GM18870 (cell line): Measurements from ENCODE around the gene ZNF789.
"Not testable (repeated sequence)": the region's sequence is repeated elsewhere in the genome, so short reads cannot be mapped to it uniquely, and the experiment has no call there.

ENCODE experiments used
- ATAC-seq: cut with Tn5 transposase; IDR thresholded peaks from one replicate; pipeline ENCODE4 v1.9.1; 2021; ENCODE audit warnings: moderate library complexity; ENCODE audit not compliant: unreplicated experiment

Gene ZNF789

DNA sequence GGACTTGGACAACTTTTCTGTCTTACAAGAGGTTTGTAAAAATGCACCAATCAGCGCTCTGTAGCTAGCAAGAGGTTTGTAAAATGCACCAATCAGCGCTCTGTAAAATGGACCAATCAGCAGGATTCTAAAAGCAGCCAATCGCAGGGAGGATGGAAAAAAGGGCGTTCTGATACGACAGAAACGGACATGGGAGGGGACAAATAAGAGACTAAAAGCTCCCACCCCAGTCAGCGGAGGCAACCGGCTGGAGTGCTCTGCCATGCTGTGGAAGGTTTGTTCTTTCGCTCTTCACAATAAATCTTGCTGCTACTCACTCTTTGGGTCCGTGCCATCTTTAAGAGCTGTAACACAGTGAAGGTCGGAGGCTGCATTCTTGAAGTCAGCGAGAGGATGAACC is 28.5 kb downstream of the ZNF789 start:
- ATAC-seq, result not testable (repeated sequence)

DNA sequence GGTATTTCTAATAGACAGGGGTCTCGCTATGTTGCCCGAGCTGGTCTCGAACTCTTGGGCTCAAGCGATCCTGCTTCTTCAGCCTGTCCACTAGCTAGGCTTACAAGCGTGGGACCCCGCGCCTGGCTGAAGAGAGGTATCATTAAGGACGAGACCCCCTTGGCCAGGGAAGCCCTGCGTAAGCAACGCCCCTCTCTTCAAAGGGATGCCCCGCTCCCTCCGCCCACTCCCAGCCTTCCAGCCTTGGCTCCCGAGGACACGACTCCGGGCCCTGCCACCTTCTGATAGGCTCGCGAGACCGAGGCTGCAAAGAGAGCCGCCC is 31.6 kb downstream of the ZNF789 start:
- no peak for ATAC-seq

DNA sequence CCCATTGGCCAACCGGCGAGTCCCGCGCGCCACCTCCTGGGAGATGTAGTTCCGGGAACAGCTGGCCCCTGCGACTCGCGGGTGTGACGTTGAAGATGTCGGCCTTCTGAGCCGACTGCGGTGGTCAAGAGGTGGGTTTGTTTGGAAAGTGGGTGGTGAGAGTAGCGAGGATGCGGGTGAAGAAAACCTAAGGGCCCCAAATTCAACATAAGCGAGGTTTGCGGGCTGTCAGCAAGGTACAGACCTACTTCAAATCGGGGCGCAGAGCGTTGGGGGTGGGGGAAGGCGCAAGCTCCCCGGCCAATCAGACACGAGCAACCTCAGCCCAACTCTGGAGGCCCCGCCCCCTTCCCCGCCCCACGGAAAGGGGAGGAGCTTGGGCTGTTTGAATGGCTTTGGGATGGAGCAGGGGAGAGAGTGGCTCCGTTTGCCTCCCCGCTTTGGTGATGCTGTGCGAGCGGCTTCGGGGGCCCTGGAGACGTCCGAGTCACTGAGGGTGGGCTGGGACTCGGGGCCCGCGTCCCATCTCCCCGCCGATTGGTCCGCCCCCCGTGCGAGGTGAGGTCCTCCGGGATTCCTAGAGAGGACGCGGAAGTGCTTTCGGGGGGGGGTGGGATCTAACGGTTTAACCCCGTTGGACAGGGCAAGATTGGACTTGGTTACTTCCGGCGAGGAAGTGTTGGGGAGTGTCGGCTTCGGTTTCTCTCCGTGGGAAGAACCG is 32.1 kb downstream of the ZNF789 start, which contains the start of gene ZKSCAN5:
Gene ZKSCAN5 (plus strand): TSS at position 60 of the 721 bp plus-strand sequence. CDS start 1,383 bp downstream, outside the sequence.
- peak; percentile 63 for ATAC-seq

DNA sequence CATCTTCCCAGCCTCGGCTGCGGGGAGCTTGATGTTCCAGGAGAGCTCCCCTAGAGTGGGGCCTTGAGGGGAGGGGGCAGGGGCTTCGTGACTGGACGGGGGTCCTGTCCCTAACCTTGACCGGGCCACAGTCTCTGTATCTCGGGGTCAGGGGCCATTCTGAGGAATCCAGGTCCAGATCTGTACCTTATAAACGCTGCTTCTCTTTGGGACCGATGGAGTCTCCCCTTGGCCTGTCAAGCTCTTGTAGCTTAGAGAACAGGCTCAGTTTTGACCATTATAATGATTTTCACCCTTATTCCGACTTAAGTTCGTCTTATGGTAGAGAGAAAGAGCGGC is 32.6 kb downstream of the ZNF789 start:
- ATAC-seq, result peak; percentile 6

DNA sequence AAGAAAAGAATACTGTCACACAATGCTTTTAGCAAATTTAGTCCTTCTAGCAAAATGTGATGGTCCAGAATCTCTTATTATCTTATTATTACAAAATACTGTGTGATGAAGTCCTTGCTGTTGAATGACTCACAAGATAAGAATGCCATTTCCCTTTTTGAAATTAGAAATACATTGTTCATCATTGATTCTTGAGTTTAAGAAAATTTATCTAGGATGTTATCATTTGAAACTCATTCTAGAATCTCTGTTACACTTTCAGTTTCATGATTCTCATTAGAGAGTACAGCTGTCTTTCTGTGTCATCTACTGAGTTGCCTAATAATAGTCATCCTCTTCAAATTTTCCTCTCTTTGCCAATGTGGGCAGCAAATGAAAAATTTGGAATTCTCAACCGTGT is 41.4 kb downstream of the ZNF789 start:
- no peak for ATAC-seq

DNA sequence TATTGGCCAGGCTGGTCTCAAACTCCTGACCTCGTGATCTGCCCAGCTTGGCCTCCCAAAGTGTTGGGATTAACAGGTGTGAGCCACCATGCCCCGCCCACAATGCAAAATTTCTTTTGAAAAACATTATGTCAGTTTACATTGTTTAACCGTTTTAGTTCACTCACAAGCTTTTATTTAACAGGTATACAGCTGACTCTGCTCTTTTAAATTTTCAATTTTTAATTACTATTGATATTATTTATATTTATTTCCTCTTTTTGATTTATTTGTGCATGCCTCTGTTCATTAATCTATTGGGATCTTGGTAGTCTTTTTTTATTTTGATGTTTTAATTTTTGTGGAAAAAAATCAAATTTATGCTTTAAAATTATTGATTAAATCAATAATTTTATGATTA is 48.7 kb downstream of the ZNF789 start:
- ATAC-seq, result no peak

DNA sequence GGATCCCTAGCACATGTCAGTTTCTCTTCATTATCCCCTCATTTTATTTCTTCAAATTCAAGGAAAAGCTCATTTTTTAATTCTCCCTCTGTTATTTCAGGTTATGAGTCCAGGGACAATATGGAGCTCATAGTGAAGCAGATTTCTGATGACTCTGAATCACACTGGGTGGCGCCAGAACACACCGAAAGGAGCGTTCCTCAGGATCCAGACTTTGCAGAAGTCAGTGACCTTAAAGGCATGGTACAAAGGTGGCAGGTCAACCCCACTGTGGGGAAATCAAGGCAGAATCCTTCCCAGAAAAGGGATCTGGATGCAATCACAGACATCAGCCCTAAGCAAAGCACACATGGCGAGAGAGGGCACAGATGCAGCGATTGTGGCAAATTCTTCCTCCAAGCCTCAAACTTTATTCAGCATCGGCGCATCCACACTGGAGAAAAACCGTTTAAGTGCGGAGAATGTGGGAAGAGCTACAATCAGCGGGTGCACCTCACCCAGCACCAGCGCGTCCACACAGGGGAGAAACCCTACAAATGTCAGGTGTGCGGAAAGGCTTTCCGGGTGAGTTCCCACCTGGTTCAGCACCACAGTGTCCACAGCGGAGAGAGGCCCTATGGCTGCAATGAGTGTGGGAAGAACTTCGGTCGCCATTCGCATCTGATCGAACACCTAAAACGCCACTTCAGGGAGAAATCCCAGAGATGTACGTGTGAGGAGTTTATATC is 53.2 kb downstream of the ZNF789 start:
- ATAC-seq, result no peak

DNA sequence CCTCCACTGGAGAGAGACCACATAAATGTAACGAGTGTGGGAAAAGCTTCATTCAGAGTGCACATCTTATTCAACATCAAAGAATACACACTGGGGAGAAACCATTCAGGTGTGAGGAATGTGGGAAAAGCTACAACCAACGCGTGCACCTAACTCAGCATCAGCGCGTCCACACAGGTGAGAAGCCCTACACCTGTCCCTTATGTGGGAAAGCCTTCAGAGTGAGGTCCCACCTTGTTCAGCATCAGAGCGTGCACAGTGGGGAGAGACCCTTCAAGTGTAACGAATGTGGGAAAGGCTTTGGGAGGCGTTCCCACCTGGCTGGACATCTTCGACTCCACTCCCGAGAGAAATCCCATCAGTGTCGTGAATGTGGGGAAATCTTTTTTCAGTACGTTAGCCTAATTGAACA is 58.7 kb downstream of the ZNF789 start:
- ATAC-seq, result no peak

DNA sequence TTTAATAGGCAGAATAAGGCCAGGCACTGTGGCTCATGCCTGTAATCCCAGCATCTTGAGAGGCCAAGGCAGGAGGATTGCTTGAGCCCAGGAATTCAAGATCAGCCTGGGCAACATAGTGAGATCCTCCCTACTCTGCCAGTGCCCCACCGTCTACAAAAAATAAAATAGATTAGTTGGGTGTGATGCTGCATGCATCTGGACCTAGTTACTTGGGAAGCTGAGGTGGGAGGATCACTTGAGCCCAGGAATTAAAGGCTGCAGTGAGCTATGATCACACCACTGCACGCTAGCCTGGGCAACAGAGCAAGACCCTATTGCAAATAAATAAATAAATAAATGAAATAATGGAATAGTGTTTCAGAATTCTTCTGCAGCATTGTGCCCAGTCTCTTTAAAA is 63.0 kb downstream of the ZNF789 start:
- no peak for ATAC-seq
